Liver (tissue), 9 donors: ENCODE results near the gene TUB. TPM values are rescaled to one million over a fixed set of nuclear protein-coding genes. Genes with fewer than 3 reads are reported as not detected.

Experiments used
- DNase-seq: peaks from one replicate; pipeline ENCODE4 v3.0.0-alpha.2; 2017; ENCODE audit warnings: low spot score
- H3K27ac ChIP-seq, 2 donors: one replicate each; pipeline ENCODE4 v1.7.0; 2013; ENCODE audit warnings: inconsistent platforms in 2 of 2, low read length in 2 of 2, control low read depth in 1 of 2, low read depth in 1 of 2, mild to moderate bottlenecking in 1 of 2
- H3K27me3 ChIP-seq, 4 donors: one replicate each; pipeline versions ENCODE4 v1.6.1 to v1.7.0; 2013; ENCODE audit warnings: low read length in 3 of 4, inconsistent platforms in 1 of 4, mild to moderate bottlenecking in 1 of 4, moderate library complexity in 1 of 4; ENCODE audit not compliant: control insufficient read depth in 4 of 4, insufficient read depth in 4 of 4
- H3K36me3 ChIP-seq, 4 donors: one replicate each; pipeline versions ENCODE4 v1.6.1 to v1.7.0; 2013; ENCODE audit warnings: low read length in 3 of 4, mild to moderate bottlenecking in 3 of 4, low read depth in 1 of 4, moderate library complexity in 1 of 4; ENCODE audit not compliant: control insufficient read depth in 4 of 4, insufficient read depth in 3 of 4
- H3K4me1 ChIP-seq, 4 donors: one replicate each; pipeline versions ENCODE4 v1.6.1 to v1.7.0; 2013; ENCODE audit warnings: low read length in 3 of 4, mild to moderate bottlenecking in 3 of 4, moderate library complexity in 1 of 4; ENCODE audit not compliant: control insufficient read depth in 4 of 4, insufficient read depth in 4 of 4
- H3K4me3 ChIP-seq, 3 donors: one replicate each; pipeline versions ENCODE4 v1.6.1 to v1.7.0; 2013; ENCODE audit warnings: low read length in 3 of 3, control low read depth in 1 of 3, low read depth in 1 of 3, mild to moderate bottlenecking in 1 of 3
- H3K9ac ChIP-seq, 2 donors: one replicate each; pipeline ENCODE4 v1.7.0; 2013; ENCODE audit warnings: low read length in 2 of 2, mild to moderate bottlenecking in 2 of 2, moderate library complexity in 2 of 2, control low read depth in 1 of 2, low read depth in 1 of 2
- H3K9me3 ChIP-seq, 4 donors: one replicate each; pipeline versions ENCODE4 v1.6.1 to v1.7.0; 2013; ENCODE audit warnings: low read length in 3 of 4; ENCODE audit not compliant: control insufficient read depth in 4 of 4
- ATF3 ChIP-seq: IDR thresholded peaks from 2 replicates; pipeline ENCODE4 v1.6.1; 2016; ENCODE audit warnings: antibody characterized with exemption
- EGR1 ChIP-seq, 2 donors: IDR thresholded peaks; 2 replicates each; pipeline ENCODE4 v1.6.1; 2016 to 2018; ENCODE audit warnings: antibody characterized with exemption in 2 of 2, low read depth in 2 of 2
- FOXA1 ChIP-seq: IDR thresholded peaks from 2 replicates; pipeline ENCODE4 v1.6.1; 2016; ENCODE audit warnings: antibody characterized with exemption
- FOXA2 ChIP-seq: IDR thresholded peaks from 2 replicates; pipeline ENCODE4 v1.6.1; 2016; ENCODE audit warnings: antibody characterized with exemption
- GABPA ChIP-seq, 2 donors: IDR thresholded peaks in 1 of 2; conservative IDR thresholded peaks in 1 of 2; 2 replicates each; pipeline ENCODE4 v1.6.1; 2016; ENCODE audit warnings: antibody characterized with exemption in 2 of 2, mild to moderate bottlenecking in 1 of 2, moderate library complexity in 1 of 2
- HNF4A ChIP-seq, 2 donors: conservative IDR thresholded peaks; 2 replicates each; pipeline ENCODE4 v1.6.1; 2016; ENCODE audit warnings: antibody characterized with exemption in 2 of 2, mild to moderate bottlenecking in 2 of 2
- HNF4G ChIP-seq: IDR thresholded peaks from 2 replicates; pipeline ENCODE4 v1.6.1; 2016; ENCODE audit warnings: antibody characterized with exemption
- JUND ChIP-seq, 2 donors: IDR thresholded peaks; 2 replicates each; pipeline ENCODE4 v1.6.1; 2016; ENCODE audit warnings: antibody characterized with exemption in 2 of 2
- MAX ChIP-seq: IDR thresholded peaks from 2 replicates; pipeline ENCODE4 v1.6.1; 2016; ENCODE audit warnings: antibody characterized with exemption
- NR2F2 ChIP-seq: IDR thresholded peaks from 2 replicates; pipeline ENCODE4 v1.6.1; 2016; ENCODE audit warnings: antibody characterized with exemption
- RAD21 ChIP-seq, 2 donors: IDR thresholded peaks; 2 replicates each; pipeline ENCODE4 v1.6.1; 2016; ENCODE audit warnings: antibody characterized with exemption in 2 of 2, mild to moderate bottlenecking in 2 of 2
- RXRA ChIP-seq, 2 donors: IDR thresholded peaks; 2 replicates each; pipeline ENCODE4 v1.6.1; 2017 to 2018; ENCODE audit warnings: antibody characterized with exemption in 2 of 2, mild to moderate bottlenecking in 1 of 2
- SP1 ChIP-seq: IDR thresholded peaks from 2 replicates; pipeline ENCODE4 v1.6.1; 2018; ENCODE audit warnings: antibody characterized with exemption, mild to moderate bottlenecking
- TAF1 ChIP-seq: conservative IDR thresholded peaks from 2 replicates; pipeline ENCODE4 v1.6.1; 2016; ENCODE audit warnings: antibody characterized with exemption, mild to moderate bottlenecking
- YY1 ChIP-seq: IDR thresholded peaks from 2 replicates; pipeline ENCODE4 v1.6.1; 2016; ENCODE audit warnings: antibody characterized with exemption, mild to moderate bottlenecking
- WGBS: extraction: QIAGEN DNeasy Blood & Tissue Kit; methylation state at CpG from one replicate; pipeline ENCODE4 v1.1.7; 2013; 5-methylcytosine and 5-hydroxymethylcytosine counted together
- polyA plus RNA-seq, 2 donors: library from polyadenylated mRNA; stranded (reverse) in 1 of 2; unstranded in 1 of 2; fragments of 200-250 nt in 1 of 2; fragments of >200 nt in 1 of 2; fragmentation: Nextera tagmentation in 1 of 2; extraction: Ambion mirVana in 1 of 2; gene quantifications; one replicate each; pipeline versions ENCODE4 v1.2.1 to v1.2.3, GENCODE V29; 2013 to 2015
- total RNA-seq, 2 donors: library from RNA; depleted of rRNA; stranded (reverse); fragments of >200 nt; gene quantifications; one replicate each; pipeline ENCODE4 v1.2.3, GENCODE V29; 2014
- TF ChIP-seq, protein P1 (sequence below): IDR thresholded peaks from 2 replicates; pipeline ENCODE4 v1.6.1; 2016; ENCODE audit warnings: antibody characterized with exemption, mild to moderate bottlenecking
- TF ChIP-seq, protein P2 (sequence below): IDR thresholded peaks from 2 replicates; pipeline ENCODE4 v1.6.1; 2016; ENCODE audit warnings: antibody characterized with exemption
- TF ChIP-seq, protein P3 (sequence below): fragments of 150-350 bp; IDR thresholded peaks from 2 replicates; pipeline ENCODE4 v1.5.1; 2017; ENCODE audit warnings: improper control_type of control experiment, low read depth, low read length; ENCODE audit not compliant: missing input control
- donor health status: healthy.
- donor health status: healthy.
- donor health status: healthy.
- donor health status: healthy.
- donor health status: healthy.

Gene TUB
- total and polyA plus RNA-seq, 4 donors, result 0.15 to 1.3 (median 0.66) TPM

GRCh38 chr11:8127447-8127846, 46.4 kb downstream of the TUB start:
- Histone ChIP-seq H3K9me3 (no peaks in the 10 kb centered on the region), H3K27ac (no peak overlapping the region), H3K27me3 (no peaks in the 10 kb centered on the region), H3K9ac (no peak overlapping the region), H3K4me3 (no peak overlapping the region), H3K4me1 (no peaks in the 10 kb centered on the region), H3K36me3 (no peaks in the 10 kb centered on the region)
- 79% methylated on average over 2 of the region's 2 CpGs for WGBS
- DNase-seq, result no peak
- TF ChIP-seq, protein P1, sequence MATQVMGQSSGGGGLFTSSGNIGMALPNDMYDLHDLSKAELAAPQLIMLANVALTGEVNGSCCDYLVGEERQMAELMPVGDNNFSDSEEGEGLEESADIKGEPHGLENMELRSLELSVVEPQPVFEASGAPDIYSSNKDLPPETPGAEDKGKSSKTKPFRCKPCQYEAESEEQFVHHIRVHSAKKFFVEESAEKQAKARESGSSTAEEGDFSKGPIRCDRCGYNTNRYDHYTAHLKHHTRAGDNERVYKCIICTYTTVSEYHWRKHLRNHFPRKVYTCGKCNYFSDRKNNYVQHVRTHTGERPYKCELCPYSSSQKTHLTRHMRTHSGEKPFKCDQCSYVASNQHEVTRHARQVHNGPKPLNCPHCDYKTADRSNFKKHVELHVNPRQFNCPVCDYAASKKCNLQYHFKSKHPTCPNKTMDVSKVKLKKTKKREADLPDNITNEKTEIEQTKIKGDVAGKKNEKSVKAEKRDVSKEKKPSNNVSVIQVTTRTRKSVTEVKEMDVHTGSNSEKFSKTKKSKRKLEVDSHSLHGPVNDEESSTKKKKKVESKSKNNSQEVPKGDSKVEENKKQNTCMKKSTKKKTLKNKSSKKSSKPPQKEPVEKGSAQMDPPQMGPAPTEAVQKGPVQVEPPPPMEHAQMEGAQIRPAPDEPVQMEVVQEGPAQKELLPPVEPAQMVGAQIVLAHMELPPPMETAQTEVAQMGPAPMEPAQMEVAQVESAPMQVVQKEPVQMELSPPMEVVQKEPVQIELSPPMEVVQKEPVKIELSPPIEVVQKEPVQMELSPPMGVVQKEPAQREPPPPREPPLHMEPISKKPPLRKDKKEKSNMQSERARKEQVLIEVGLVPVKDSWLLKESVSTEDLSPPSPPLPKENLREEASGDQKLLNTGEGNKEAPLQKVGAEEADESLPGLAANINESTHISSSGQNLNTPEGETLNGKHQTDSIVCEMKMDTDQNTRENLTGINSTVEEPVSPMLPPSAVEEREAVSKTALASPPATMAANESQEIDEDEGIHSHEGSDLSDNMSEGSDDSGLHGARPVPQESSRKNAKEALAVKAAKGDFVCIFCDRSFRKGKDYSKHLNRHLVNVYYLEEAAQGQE, result no peak
- TF ChIP-seq, protein P2, sequence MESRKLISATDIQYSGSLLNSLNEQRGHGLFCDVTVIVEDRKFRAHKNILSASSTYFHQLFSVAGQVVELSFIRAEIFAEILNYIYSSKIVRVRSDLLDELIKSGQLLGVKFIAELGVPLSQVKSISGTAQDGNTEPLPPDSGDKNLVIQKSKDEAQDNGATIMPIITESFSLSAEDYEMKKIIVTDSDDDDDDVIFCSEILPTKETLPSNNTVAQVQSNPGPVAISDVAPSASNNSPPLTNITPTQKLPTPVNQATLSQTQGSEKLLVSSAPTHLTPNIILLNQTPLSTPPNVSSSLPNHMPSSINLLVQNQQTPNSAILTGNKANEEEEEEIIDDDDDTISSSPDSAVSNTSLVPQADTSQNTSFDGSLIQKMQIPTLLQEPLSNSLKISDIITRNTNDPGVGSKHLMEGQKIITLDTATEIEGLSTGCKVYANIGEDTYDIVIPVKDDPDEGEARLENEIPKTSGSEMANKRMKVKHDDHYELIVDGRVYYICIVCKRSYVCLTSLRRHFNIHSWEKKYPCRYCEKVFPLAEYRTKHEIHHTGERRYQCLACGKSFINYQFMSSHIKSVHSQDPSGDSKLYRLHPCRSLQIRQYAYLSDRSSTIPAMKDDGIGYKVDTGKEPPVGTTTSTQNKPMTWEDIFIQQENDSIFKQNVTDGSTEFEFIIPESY, result no peak

DNA sequence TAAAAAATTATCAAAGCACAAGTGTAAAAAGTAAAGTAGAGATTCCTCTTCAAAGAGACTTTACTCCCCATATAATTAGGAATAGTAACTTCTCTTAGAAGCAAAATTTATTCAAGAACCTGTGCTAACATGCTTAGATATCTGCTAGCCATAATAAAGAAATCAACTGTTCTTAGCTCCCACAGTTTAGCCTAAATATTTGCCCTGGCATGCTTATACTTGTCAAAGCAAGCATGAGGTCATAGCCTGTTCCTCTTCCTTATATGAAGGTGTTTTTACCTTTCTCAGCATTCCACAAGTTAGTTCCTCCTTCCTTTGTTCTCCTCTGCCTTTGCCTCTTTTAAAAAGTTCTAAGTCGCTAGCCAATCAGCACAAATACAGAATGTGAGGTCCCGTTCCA, 57.5 kb downstream of the TUB start:
- H3K27ac ChIP-seq, result no peak overlapping the region
- no peak for DNase-seq
- no peaks in the 10 kb centered on the region for H3K36me3 ChIP-seq
- H3K9ac ChIP-seq, result no peak overlapping the region
- no peaks in the 10 kb centered on the region for H3K27me3 ChIP-seq
- 86% methylated on average over 2 of the region's 2 CpGs for WGBS
- no peaks in the 10 kb centered on the region for H3K9me3 ChIP-seq
- TF ChIP-seq GABPA (IDR thresholded peaks at IDR 0.05 in 1 of 2, conservative IDR thresholded peaks at IDR 0.05 in 1 of 2) (no peak), JUND (IDR thresholded peaks at IDR 0.05) (no peak), RAD21 (IDR thresholded peaks at IDR 0.05) (no peak), RXRA (IDR thresholded peaks at IDR 0.05) (no peak), TAF1 (no peak), EGR1 (IDR thresholded peaks at IDR 0.05; ENCODE audit: low read depth in 2 of 2) (no peak), MAX (no peak), HNF4G (no peak), FOXA1 (no peak), ATF3 (no peak), SP1 (no peak), NR2F2 (no peak), HNF4A (conservative IDR thresholded peaks at IDR 0.05) (no peak), FOXA2 (no peak), YY1 (no peak)
- TF ChIP-seq, protein P3, sequence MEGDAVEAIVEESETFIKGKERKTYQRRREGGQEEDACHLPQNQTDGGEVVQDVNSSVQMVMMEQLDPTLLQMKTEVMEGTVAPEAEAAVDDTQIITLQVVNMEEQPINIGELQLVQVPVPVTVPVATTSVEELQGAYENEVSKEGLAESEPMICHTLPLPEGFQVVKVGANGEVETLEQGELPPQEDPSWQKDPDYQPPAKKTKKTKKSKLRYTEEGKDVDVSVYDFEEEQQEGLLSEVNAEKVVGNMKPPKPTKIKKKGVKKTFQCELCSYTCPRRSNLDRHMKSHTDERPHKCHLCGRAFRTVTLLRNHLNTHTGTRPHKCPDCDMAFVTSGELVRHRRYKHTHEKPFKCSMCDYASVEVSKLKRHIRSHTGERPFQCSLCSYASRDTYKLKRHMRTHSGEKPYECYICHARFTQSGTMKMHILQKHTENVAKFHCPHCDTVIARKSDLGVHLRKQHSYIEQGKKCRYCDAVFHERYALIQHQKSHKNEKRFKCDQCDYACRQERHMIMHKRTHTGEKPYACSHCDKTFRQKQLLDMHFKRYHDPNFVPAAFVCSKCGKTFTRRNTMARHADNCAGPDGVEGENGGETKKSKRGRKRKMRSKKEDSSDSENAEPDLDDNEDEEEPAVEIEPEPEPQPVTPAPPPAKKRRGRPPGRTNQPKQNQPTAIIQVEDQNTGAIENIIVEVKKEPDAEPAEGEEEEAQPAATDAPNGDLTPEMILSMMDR, result no peak
- TF ChIP-seq, protein P1, result no peak
- TF ChIP-seq, protein P2, result no peak
- H3K4me1 ChIP-seq, result no peaks in the 10 kb centered on the region
- H3K4me3 ChIP-seq, result no peak overlapping the region
